K562 (cell line): ENCODE results near the gene SPON1. TPM values are rescaled to one million over a fixed set of nuclear protein-coding genes. Genes with fewer than 3 reads are reported as not detected.

Experiments used
- CC2D1A ChIP-seq: fragments of 450-650 bp; IDR thresholded peaks from 2 replicates; pipeline ENCODE4 v1.6.1; 2017; ENCODE audit warnings: mild to moderate bottlenecking
- EP400 ChIP-seq: fragments of 450-650 bp; IDR thresholded peaks from 2 replicates; pipeline ENCODE4 v1.6.1; 2017; ENCODE audit warnings: antibody characterized with exemption, mild to moderate bottlenecking, moderate library complexity
- FOXJ3 ChIP-seq: sonication (generic); formaldehyde crosslinking; IDR thresholded peaks from 2 replicates; pipeline ENCODE4 v1.4.0; 2020; ENCODE audit warnings: mild to moderate bottlenecking, missing genetic modification reagents
- MECOM ChIP-seq: fragments of 250-450 bp; sonication (Bioruptor Pico); IDR thresholded peaks from 2 replicates; pipeline ENCODE4 v1.8.0; 2022; ENCODE audit warnings: inconsistent platforms
- MED1 ChIP-seq: sonication (generic); formaldehyde crosslinking; IDR thresholded peaks from 2 replicates; pipeline ENCODE4 v1.8.1; 2023; ENCODE audit warnings: missing genetic modification reagents, borderline replicate concordance
- NCOA2 ChIP-seq, 2 experiments: fragments of 450-650 bp; IDR thresholded peaks; 2 replicates each; pipeline ENCODE4 v1.6.1; 2018; ENCODE audit warnings: mild to moderate bottlenecking in 2 of 2, moderate library complexity in 1 of 2; ENCODE audit not compliant: partially characterized antibody in 2 of 2
- NFIC ChIP-seq: fragments of 450-650 bp; IDR thresholded peaks from 2 replicates; pipeline ENCODE4 v1.6.1; 2017; ENCODE audit warnings: mild to moderate bottlenecking, inconsistent platforms
- SNRNP70 ChIP-seq: fragments of 200-400 bp; formaldehyde crosslinking; optimal IDR thresholded peaks from 2 replicates; pipeline ENCODE3; 2017; ENCODE audit warnings: low read depth, low read length
- ZBTB12 ChIP-seq: fragments of 250-450 bp; sonication (Bioruptor Pico); IDR thresholded peaks from 2 replicates; pipeline ENCODE4 v1.4.0; 2020
- ZNF239 ChIP-seq: fragments of 250-450 bp; sonication (Bioruptor Pico); IDR thresholded peaks from 2 replicates; pipeline ENCODE4 v1.4.0; 2020; ENCODE audit warnings: mild to moderate bottlenecking
- polyA plus RNA-seq, 8 experiments: library from polyadenylated mRNA; depleted of rRNA in 4 of 8; stranded (reverse) in 5 of 8; unstranded in 3 of 8; fragments of >200 nt; fragmentation: Nextera tagmentation in 2 of 8; fragmentation: Illumina TruSeq in 1 of 8; extraction: Ambion mirVana in 2 of 8; extraction: Trizol in 1 of 8; gene quantifications; 2 replicates each; pipeline versions ENCODE4 v1.2.1 to v1.2.3, GENCODE V29; 2011 to 2014; ENCODE audit warnings: inconsistent platforms in 1 of 8, missing spikeins in 1 of 8
- total RNA-seq, 7 experiments: library from RNA; depleted of rRNA in 6 of 7; stranded (reverse); fragments of >200 nt in 6 of 7; fragmentation: Illumina TruSeq in 2 of 7; extraction: Trizol in 2 of 7; gene quantifications; 2 replicates each; pipeline versions ENCODE4 v1.2.1 to v1.2.3, GENCODE V29; 2011 to 2021; ENCODE audit warnings: low replicate concordance in 1 of 7
- TF ChIP-seq, protein P1 (sequence below): fragments of 450-650 bp; IDR thresholded peaks from 2 replicates; pipeline ENCODE4 v1.6.1; 2016; ENCODE audit warnings: mild to moderate bottlenecking, moderate library complexity
- TF ChIP-seq, protein P2 (sequence below): IDR thresholded peaks from 2 replicates; pipeline ENCODE4 v1.6.1; 2016; ENCODE audit warnings: missing genetic modification characterization, missing compliant biosample characterization
- TF ChIP-seq, protein P3 (sequence below): fragments of 450-650 bp; formaldehyde crosslinking; IDR thresholded peaks from 2 replicates; pipeline ENCODE4 v1.4.0; 2020; ENCODE audit warnings: mild to moderate bottlenecking, moderate library complexity

SPON1 gene
- total and polyA plus RNA-seq, 9 of the 15 experiments (the other 6 are each of a cell fraction or from before 2014, with no cell fraction given), result 0.04 to 0.06 TPM; not detected in 7

GRCh38 chr11:13949876-13950275, 12.6 kb upstream of the SPON1 start (continued):
- no peak for TF ChIP-seq ZBTB12 (CRISPR knock-in tag)
- no peak for TF ChIP-seq EP400
- no peak for TF ChIP-seq NFIC
- TF ChIP-seq ZNF239 (CRISPR knock-in tag), result no peak
- TF ChIP-seq, protein P1, sequence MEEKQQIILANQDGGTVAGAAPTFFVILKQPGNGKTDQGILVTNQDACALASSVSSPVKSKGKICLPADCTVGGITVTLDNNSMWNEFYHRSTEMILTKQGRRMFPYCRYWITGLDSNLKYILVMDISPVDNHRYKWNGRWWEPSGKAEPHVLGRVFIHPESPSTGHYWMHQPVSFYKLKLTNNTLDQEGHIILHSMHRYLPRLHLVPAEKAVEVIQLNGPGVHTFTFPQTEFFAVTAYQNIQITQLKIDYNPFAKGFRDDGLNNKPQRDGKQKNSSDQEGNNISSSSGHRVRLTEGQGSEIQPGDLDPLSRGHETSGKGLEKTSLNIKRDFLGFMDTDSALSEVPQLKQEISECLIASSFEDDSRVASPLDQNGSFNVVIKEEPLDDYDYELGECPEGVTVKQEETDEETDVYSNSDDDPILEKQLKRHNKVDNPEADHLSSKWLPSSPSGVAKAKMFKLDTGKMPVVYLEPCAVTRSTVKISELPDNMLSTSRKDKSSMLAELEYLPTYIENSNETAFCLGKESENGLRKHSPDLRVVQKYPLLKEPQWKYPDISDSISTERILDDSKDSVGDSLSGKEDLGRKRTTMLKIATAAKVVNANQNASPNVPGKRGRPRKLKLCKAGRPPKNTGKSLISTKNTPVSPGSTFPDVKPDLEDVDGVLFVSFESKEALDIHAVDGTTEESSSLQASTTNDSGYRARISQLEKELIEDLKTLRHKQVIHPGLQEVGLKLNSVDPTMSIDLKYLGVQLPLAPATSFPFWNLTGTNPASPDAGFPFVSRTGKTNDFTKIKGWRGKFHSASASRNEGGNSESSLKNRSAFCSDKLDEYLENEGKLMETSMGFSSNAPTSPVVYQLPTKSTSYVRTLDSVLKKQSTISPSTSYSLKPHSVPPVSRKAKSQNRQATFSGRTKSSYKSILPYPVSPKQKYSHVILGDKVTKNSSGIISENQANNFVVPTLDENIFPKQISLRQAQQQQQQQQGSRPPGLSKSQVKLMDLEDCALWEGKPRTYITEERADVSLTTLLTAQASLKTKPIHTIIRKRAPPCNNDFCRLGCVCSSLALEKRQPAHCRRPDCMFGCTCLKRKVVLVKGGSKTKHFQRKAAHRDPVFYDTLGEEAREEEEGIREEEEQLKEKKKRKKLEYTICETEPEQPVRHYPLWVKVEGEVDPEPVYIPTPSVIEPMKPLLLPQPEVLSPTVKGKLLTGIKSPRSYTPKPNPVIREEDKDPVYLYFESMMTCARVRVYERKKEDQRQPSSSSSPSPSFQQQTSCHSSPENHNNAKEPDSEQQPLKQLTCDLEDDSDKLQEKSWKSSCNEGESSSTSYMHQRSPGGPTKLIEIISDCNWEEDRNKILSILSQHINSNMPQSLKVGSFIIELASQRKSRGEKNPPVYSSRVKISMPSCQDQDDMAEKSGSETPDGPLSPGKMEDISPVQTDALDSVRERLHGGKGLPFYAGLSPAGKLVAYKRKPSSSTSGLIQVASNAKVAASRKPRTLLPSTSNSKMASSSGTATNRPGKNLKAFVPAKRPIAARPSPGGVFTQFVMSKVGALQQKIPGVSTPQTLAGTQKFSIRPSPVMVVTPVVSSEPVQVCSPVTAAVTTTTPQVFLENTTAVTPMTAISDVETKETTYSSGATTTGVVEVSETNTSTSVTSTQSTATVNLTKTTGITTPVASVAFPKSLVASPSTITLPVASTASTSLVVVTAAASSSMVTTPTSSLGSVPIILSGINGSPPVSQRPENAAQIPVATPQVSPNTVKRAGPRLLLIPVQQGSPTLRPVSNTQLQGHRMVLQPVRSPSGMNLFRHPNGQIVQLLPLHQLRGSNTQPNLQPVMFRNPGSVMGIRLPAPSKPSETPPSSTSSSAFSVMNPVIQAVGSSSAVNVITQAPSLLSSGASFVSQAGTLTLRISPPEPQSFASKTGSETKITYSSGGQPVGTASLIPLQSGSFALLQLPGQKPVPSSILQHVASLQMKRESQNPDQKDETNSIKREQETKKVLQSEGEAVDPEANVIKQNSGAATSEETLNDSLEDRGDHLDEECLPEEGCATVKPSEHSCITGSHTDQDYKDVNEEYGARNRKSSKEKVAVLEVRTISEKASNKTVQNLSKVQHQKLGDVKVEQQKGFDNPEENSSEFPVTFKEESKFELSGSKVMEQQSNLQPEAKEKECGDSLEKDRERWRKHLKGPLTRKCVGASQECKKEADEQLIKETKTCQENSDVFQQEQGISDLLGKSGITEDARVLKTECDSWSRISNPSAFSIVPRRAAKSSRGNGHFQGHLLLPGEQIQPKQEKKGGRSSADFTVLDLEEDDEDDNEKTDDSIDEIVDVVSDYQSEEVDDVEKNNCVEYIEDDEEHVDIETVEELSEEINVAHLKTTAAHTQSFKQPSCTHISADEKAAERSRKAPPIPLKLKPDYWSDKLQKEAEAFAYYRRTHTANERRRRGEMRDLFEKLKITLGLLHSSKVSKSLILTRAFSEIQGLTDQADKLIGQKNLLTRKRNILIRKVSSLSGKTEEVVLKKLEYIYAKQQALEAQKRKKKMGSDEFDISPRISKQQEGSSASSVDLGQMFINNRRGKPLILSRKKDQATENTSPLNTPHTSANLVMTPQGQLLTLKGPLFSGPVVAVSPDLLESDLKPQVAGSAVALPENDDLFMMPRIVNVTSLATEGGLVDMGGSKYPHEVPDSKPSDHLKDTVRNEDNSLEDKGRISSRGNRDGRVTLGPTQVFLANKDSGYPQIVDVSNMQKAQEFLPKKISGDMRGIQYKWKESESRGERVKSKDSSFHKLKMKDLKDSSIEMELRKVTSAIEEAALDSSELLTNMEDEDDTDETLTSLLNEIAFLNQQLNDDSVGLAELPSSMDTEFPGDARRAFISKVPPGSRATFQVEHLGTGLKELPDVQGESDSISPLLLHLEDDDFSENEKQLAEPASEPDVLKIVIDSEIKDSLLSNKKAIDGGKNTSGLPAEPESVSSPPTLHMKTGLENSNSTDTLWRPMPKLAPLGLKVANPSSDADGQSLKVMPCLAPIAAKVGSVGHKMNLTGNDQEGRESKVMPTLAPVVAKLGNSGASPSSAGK, result no peak
- no peak for TF ChIP-seq CC2D1A
- TF ChIP-seq FOXJ3, result no peak
- TF ChIP-seq SNRNP70, result no peak
- TF ChIP-seq, protein P2, sequence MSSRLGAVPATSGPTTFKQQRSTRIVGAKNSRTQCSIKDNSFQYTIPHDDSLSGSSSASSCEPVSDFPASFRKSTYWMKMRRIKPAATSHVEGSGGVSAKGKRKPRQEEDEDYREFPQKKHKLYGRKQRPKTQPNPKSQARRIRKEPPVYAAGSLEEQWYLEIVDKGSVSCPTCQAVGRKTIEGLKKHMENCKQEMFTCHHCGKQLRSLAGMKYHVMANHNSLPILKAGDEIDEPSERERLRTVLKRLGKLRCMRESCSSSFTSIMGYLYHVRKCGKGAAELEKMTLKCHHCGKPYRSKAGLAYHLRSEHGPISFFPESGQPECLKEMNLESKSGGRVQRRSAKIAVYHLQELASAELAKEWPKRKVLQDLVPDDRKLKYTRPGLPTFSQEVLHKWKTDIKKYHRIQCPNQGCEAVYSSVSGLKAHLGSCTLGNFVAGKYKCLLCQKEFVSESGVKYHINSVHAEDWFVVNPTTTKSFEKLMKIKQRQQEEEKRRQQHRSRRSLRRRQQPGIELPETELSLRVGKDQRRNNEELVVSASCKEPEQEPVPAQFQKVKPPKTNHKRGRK (tag), result no peak
- TF ChIP-seq NCOA2 (IDR thresholded peaks at IDR 0.05; ENCODE audit: partially characterized antibody in 2 of 2), result no peak
- TF ChIP-seq, protein P3, sequence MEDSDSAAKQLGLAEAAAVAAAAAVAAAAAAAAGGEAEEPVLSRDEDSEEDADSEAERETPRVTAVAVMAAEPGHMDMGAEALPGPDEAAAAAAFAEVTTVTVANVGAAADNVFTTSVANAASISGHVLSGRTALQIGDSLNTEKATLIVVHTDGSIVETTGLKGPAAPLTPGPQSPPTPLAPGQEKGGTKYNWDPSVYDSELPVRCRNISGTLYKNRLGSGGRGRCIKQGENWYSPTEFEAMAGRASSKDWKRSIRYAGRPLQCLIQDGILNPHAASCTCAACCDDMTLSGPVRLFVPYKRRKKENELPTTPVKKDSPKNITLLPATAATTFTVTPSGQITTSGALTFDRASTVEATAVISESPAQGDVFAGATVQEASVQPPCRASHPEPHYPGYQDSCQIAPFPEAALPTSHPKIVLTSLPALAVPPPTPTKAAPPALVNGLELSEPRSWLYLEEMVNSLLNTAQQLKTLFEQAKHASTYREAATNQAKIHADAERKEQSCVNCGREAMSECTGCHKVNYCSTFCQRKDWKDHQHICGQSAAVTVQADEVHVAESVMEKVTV (CRISPR knock-in tag), result peak; percentile 89
- TF ChIP-seq MECOM, result 0 out of 2 replicates have a peak, but pooled peaks have one; percentile 6
- no peak for TF ChIP-seq MED1 (CRISPR knock-in tag)
